HepG2 (cell line): Measurements from ENCODE around the gene NBPF1. TPM values are rescaled to one million over a fixed set of nuclear protein-coding genes. Genes with fewer than 3 reads are reported as not detected.

Source experiments
- CHD2 ChIP-seq: IDR thresholded peaks from 2 replicates; pipeline ENCODE4 v1.6.1; 2011; ENCODE audit warnings: low read depth, low read length, improper control_type of control experiment
- DNMT1 ChIP-seq: sonication (generic); formaldehyde crosslinking; IDR thresholded peaks from 2 replicates; pipeline ENCODE4 v1.5.1; 2020; ENCODE audit warnings: mild to moderate bottlenecking, missing genetic modification reagents
- EHMT2 ChIP-seq: fragments of 200-600 bp; sonication (generic); IDR thresholded peaks from 2 replicates; pipeline ENCODE4 v1.7.0; 2017; ENCODE audit warnings: antibody characterized with exemption, low read depth, low read length, borderline replicate concordance
- ESRRA ChIP-seq: sonication (generic); formaldehyde crosslinking; IDR thresholded peaks from 2 replicates; pipeline ENCODE4 v1.5.1; 2020; ENCODE audit warnings: mild to moderate bottlenecking, low read depth, missing genetic modification reagents
- FOXK2 ChIP-seq: fragments of 450-650 bp; IDR thresholded peaks from 2 replicates; pipeline ENCODE4 v1.6.1; 2016
- JDP2 ChIP-seq: sonication (generic); formaldehyde crosslinking; IDR thresholded peaks from 2 replicates; pipeline ENCODE4 v1.8.1; 2022; ENCODE audit warnings: missing genetic modification reagents, borderline replicate concordance
- NBN ChIP-seq: fragments of 450-650 bp; conservative IDR thresholded peaks from 2 replicates; pipeline ENCODE4 v1.6.1; 2017
- RELA ChIP-seq: sonication (generic); formaldehyde crosslinking; IDR thresholded peaks from 2 replicates; pipeline ENCODE4 v1.4.0; 2020; ENCODE audit warnings: missing genetic modification reagents
- SCMH1 ChIP-seq: sonication (generic); formaldehyde crosslinking; IDR thresholded peaks from 2 replicates; pipeline ENCODE4 v1.9.0; 2021; ENCODE audit warnings: missing genetic modification reagents, mild to moderate bottlenecking, borderline replicate concordance
- SOX5 ChIP-seq: IDR thresholded peaks from 2 replicates; pipeline ENCODE4 v1.6.1; 2016; ENCODE audit warnings: borderline replicate concordance
- SRSF9 ChIP-seq: fragments of 200-400 bp; formaldehyde crosslinking; IDR thresholded peaks from 2 replicates; pipeline ENCODE4 v1.6.1; 2018; ENCODE audit warnings: borderline replicate concordance, mild to moderate bottlenecking, low read depth, low read length; ENCODE audit not compliant: insufficient read depth, poor library complexity, severe bottlenecking
- TEAD3 ChIP-seq: optimal IDR thresholded peaks from 2 replicates; pipeline ENCODE3; 2016; ENCODE audit warnings: borderline replicate concordance
- ZFX ChIP-seq: sonication (generic); formaldehyde crosslinking; IDR thresholded peaks from 2 replicates; pipeline ENCODE4 v1.4.0; 2020; ENCODE audit warnings: mild to moderate bottlenecking, low read depth, missing genetic modification reagents, moderate library complexity
- ZNF263 ChIP-seq: sonication (generic); formaldehyde crosslinking; IDR thresholded peaks from 2 replicates; pipeline ENCODE4 v1.4.0; 2020; ENCODE audit warnings: missing genetic modification reagents
- ZNF510 ChIP-seq: sonication (generic); formaldehyde crosslinking; IDR thresholded peaks from 2 replicates; pipeline ENCODE4 v1.4.0; 2020; ENCODE audit warnings: low read depth, mild to moderate bottlenecking, missing genetic modification reagents
- ZNF552 ChIP-seq: sonication (generic); formaldehyde crosslinking; IDR thresholded peaks from 2 replicates; pipeline ENCODE4 v1.9.0; 2022; ENCODE audit warnings: missing genetic modification reagents, mild to moderate bottlenecking, borderline replicate concordance
- ZNF558 ChIP-seq: sonication (generic); formaldehyde crosslinking; IDR thresholded peaks from 2 replicates; pipeline ENCODE4 v1.9.0; 2022; ENCODE audit warnings: mild to moderate bottlenecking, missing genetic modification reagents, borderline replicate concordance
- ZNF569 ChIP-seq: sonication (generic); formaldehyde crosslinking; IDR thresholded peaks from 2 replicates; pipeline ENCODE4 v1.5.0; 2020; ENCODE audit warnings: mild to moderate bottlenecking, missing genetic modification reagents, moderate library complexity, borderline replicate concordance
- ZNF746 ChIP-seq: sonication (generic); formaldehyde crosslinking; IDR thresholded peaks from 2 replicates; pipeline ENCODE4 v1.8.0; 2022; ENCODE audit warnings: mild to moderate bottlenecking, missing genetic modification reagents
- polyA plus RNA-seq, 8 experiments: library from polyadenylated mRNA; depleted of rRNA in 3 of 8; stranded (reverse) in 7 of 8; unstranded in 1 of 8; fragments of >200 nt; fragmentation: Illumina TruSeq in 4 of 8; extraction: Trizol in 4 of 8; gene quantifications; 2 replicates each; pipeline versions ENCODE4 v1.2.1 to v1.2.3, GENCODE V29; 2011 to 2016; ENCODE audit warnings: low read depth in 4 of 8, missing spikeins in 1 of 8, mixed read lengths in 1 of 8; ENCODE audit not compliant: insufficient read depth in 1 of 8
- total RNA-seq, 5 experiments: library from RNA; depleted of rRNA; stranded (reverse); fragments of >200 nt; fragmentation: Illumina TruSeq; extraction: Trizol; gene quantifications; 2 replicates each; pipeline ENCODE4 v1.2.3, GENCODE V29; 2016; ENCODE audit warnings: low read depth in 1 of 5
- TF ChIP-seq, protein P1 (sequence below): sonication (generic); formaldehyde crosslinking; IDR thresholded peaks from 2 replicates; pipeline ENCODE4 v1.9.0; 2021; ENCODE audit warnings: missing genetic modification reagents, borderline replicate concordance
- TF ChIP-seq, protein P2 (sequence below): sonication (generic); formaldehyde crosslinking; IDR thresholded peaks from 2 replicates; pipeline ENCODE4 v1.8.1; 2022; ENCODE audit warnings: mild to moderate bottlenecking, missing genetic modification reagents
- TF ChIP-seq, protein P3 (sequence below): sonication (generic); formaldehyde crosslinking; IDR thresholded peaks from 2 replicates; pipeline ENCODE4 v1.8.0; 2022; ENCODE audit warnings: mild to moderate bottlenecking, missing genetic modification reagents, borderline replicate concordance
- TF ChIP-seq, protein P4 (sequence below): IDR thresholded peaks from 2 replicates; pipeline ENCODE4 v1.6.1; 2012; ENCODE audit warnings: low read length, improper control_type of control experiment

NBPF1 gene
- total and polyA plus RNA-seq, 2 of the 13 experiments (the other 11 are each of a cell fraction or from before 2014, with no cell fraction given): 30.3 to 35.6 TPM

DNA sequence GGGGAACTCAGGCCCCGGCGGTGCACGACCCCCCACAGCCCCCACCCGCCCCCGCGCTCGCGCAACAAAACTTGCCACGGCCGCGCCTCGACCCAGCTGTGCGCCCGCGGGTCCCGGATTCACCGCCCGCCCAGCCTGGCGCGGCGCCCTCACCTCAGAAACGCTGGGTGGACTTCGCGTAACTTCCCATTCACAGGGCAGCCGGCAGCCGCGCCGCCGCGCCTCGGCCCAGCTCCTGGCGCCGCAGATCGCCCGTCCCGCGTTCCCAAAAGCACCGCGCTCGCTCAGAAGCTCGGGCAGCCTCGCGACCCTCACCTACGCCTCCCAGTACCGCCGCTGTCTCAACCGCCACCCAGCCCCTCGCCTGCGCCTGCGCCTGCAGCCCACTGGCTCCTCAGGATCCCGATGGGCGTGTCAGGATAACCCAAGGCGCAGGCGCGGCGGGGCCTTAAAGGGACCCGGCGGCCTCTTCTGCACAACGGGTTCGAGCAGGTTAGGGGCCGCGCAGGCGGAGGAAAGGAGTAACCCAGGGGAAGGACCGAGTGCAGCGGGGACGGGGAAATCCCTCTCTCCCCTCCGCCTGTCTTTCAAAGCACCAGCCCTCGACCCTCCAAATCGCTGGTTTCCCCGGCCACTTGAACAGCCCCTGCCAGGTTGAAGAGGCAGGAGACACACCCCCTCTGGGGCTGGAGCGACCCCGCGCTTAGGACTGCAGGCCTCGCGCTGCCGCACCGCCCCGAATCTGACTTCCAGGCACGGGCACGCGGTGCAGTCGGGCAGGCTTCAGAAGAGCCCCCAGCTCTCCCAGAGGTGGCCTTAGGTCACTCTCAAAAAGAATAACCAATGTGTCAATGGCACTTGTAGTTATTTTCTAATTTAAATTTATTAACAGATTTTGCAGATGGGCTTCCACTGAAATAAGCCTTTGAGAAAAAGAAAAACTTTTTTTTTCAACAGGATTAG is at the start of gene NBPF1 (continued):
- TF ChIP-seq ESRRA (CRISPR knock-in tag): peak; percentile 87
- TF ChIP-seq, protein P1, sequence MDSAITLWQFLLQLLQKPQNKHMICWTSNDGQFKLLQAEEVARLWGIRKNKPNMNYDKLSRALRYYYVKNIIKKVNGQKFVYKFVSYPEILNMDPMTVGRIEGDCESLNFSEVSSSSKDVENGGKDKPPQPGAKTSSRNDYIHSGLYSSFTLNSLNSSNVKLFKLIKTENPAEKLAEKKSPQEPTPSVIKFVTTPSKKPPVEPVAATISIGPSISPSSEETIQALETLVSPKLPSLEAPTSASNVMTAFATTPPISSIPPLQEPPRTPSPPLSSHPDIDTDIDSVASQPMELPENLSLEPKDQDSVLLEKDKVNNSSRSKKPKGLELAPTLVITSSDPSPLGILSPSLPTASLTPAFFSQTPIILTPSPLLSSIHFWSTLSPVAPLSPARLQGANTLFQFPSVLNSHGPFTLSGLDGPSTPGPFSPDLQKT (CRISPR knock-in tag): peak; percentile 90
- TF ChIP-seq EHMT2: no peak
- peak; percentile 60 for TF ChIP-seq TEAD3 (CRISPR knock-in tag)
- TF ChIP-seq NBN: no peak
- TF ChIP-seq SRSF9: no peak
- TF ChIP-seq JDP2 (CRISPR knock-in tag): no peak
- TF ChIP-seq FOXK2: no peak
- peak; percentile 18; the same call in 1 of the 2 replicates for TF ChIP-seq CHD2
- peak; percentile 99 for TF ChIP-seq ZFX (CRISPR knock-in tag)
- TF ChIP-seq ZNF552: peak; percentile 97; the same call in 1 of the 2 replicates
- no peak for TF ChIP-seq ZNF558 (CRISPR knock-in tag)
- peak; percentile 57 for TF ChIP-seq ZNF263 (CRISPR knock-in tag)
- peak; percentile 99 for TF ChIP-seq DNMT1 (CRISPR knock-in tag)
- TF ChIP-seq, protein P2, sequence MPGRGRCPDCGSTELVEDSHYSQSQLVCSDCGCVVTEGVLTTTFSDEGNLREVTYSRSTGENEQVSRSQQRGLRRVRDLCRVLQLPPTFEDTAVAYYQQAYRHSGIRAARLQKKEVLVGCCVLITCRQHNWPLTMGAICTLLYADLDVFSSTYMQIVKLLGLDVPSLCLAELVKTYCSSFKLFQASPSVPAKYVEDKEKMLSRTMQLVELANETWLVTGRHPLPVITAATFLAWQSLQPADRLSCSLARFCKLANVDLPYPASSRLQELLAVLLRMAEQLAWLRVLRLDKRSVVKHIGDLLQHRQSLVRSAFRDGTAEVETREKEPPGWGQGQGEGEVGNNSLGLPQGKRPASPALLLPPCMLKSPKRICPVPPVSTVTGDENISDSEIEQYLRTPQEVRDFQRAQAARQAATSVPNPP (CRISPR knock-in tag): peak; percentile 99
- TF ChIP-seq, protein P3, sequence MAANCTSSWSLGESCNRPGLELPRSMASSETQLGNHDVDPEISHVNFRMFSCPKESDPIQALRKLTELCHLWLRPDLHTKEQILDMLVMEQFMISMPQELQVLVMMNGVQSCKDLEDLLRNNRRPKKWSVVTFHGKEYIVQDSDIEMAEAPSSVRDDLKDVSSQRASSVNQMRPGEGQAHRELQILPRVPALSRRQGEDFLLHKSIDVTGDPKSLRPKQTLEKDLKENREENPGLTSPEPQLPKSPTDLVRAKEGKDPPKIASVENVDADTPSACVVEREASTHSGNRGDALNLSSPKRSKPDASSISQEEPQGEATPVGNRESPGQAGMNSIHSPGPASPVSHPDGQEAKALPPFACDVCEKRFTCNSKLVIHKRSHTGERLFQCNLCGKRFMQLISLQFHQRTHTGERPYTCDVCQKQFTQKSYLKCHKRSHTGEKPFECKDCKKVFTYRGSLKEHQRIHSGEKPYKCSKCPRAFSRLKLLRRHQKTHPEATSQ: peak; percentile 99
- TF ChIP-seq ZNF569 (CRISPR knock-in tag): peak; percentile 100
- TF ChIP-seq, protein P4, sequence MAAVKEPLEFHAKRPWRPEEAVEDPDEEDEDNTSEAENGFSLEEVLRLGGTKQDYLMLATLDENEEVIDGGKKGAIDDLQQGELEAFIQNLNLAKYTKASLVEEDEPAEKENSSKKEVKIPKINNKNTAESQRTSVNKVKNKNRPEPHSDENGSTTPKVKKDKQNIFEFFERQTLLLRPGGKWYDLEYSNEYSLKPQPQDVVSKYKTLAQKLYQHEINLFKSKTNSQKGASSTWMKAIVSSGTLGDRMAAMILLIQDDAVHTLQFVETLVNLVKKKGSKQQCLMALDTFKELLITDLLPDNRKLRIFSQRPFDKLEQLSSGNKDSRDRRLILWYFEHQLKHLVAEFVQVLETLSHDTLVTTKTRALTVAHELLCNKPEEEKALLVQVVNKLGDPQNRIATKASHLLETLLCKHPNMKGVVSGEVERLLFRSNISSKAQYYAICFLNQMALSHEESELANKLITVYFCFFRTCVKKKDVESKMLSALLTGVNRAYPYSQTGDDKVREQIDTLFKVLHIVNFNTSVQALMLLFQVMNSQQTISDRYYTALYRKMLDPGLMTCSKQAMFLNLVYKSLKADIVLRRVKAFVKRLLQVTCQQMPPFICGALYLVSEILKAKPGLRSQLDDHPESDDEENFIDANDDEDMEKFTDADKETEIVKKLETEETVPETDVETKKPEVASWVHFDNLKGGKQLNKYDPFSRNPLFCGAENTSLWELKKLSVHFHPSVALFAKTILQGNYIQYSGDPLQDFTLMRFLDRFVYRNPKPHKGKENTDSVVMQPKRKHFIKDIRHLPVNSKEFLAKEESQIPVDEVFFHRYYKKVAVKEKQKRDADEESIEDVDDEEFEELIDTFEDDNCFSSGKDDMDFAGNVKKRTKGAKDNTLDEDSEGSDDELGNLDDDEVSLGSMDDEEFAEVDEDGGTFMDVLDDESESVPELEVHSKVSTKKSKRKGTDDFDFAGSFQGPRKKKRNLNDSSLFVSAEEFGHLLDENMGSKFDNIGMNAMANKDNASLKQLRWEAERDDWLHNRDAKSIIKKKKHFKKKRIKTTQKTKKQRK: no peak
- TF ChIP-seq ZNF510 (CRISPR knock-in tag): peak; percentile 99
- TF ChIP-seq RELA (CRISPR knock-in tag): peak; percentile 67; the same call in 1 of the 2 replicates
- no peak for TF ChIP-seq ZNF746 (CRISPR knock-in tag)
- peak; percentile 62 for TF ChIP-seq SOX5
- TF ChIP-seq SCMH1 (CRISPR knock-in tag): no peak
